GM23248 (cell line): ENCODE measurements around the gene FOXF2. TPM values are rescaled to one million over a fixed set of nuclear protein-coding genes. Genes with fewer than 3 reads are reported as not detected.

ENCODE experiments used
- DNase-seq: peaks from one replicate; pipeline ENCODE4 v3.0.0-alpha.2; 2015
- H2AFZ ChIP-seq: fragments of 200-600 bp; sonication (generic); 2 replicates; pipeline ENCODE4 v1.6.1; 2016; ENCODE audit warnings: antibody characterized with exemption
- H3F3A ChIP-seq: fragments of 200-600 bp; sonication (generic); 2 replicates; pipeline ENCODE4 v1.6.1; 2016; ENCODE audit warnings: mild to moderate bottlenecking, antibody characterized with exemption, mixed run types; ENCODE audit not compliant: insufficient read depth
- H3K27ac ChIP-seq: fragments of 200-600 bp; sonication (generic); 2 replicates; pipeline ENCODE4 v1.5.1; 2016; ENCODE audit warnings: mild to moderate bottlenecking
- H3K27me3 ChIP-seq: fragments of 200-600 bp; sonication (generic); replicated peaks from 2 replicates; pipeline ENCODE4 v1.6.1; 2016; ENCODE audit warnings: mild to moderate bottlenecking; ENCODE audit not compliant: insufficient read depth
- H3K36me3 ChIP-seq: fragments of 200-600 bp; sonication (generic); 2 replicates; pipeline ENCODE4 v1.6.1; 2016; ENCODE audit warnings: low read depth, mild to moderate bottlenecking
- H3K4me1 ChIP-seq: fragments of 200-600 bp; sonication (generic); 2 replicates; pipeline ENCODE4 v1.6.1; 2016; ENCODE audit warnings: mild to moderate bottlenecking; ENCODE audit not compliant: insufficient read depth
- H3K4me2 ChIP-seq: fragments of 200-600 bp; sonication (generic); one replicate; pipeline ENCODE4 v1.6.1; 2016; ENCODE audit warnings: mild to moderate bottlenecking; ENCODE audit not compliant: unreplicated experiment
- H3K4me3 ChIP-seq: fragments of 200-600 bp; sonication (generic); 2 replicates; pipeline ENCODE4 v1.5.1; 2016; ENCODE audit warnings: mild to moderate bottlenecking
- H3K79me2 ChIP-seq: fragments of 200-600 bp; sonication (generic); 2 replicates; pipeline ENCODE4 v1.6.1; 2016; ENCODE audit warnings: mild to moderate bottlenecking; ENCODE audit not compliant: insufficient read depth
- H3K9ac ChIP-seq: fragments of 200-600 bp; sonication (generic); 2 replicates; pipeline ENCODE4 v1.6.1; 2016; ENCODE audit warnings: mild to moderate bottlenecking
- H3K9me2 ChIP-seq: fragments of 200-600 bp; sonication (generic); 2 replicates; pipeline ENCODE4 v1.6.1; 2016; ENCODE audit warnings: mixed run types, mild to moderate bottlenecking, moderate library complexity; ENCODE audit not compliant: insufficient read depth
- H3K9me3 ChIP-seq: fragments of 200-600 bp; sonication (generic); one replicate; pipeline ENCODE4 v1.6.1; 2017; ENCODE audit warnings: low read depth
- H4K20me1 ChIP-seq: fragments of 200-600 bp; sonication (generic); 2 replicates; pipeline ENCODE4 v1.6.0; 2016; ENCODE audit not compliant: insufficient read depth
- EZH2 ChIP-seq: fragments of 200-600 bp; sonication (generic); IDR thresholded peaks from 2 replicates; pipeline ENCODE4 v1.6.1; 2018; ENCODE audit warnings: antibody characterized with exemption, mild to moderate bottlenecking; ENCODE audit not compliant: insufficient read depth, poor library complexity, severe bottlenecking
- EZH2phosphoT487 ChIP-seq: fragments of 200-600 bp; sonication (generic); IDR thresholded peaks from 2 replicates; pipeline ENCODE4 v1.6.1; 2018; ENCODE audit warnings: antibody characterized with exemption, moderate library complexity, mild to moderate bottlenecking, low read depth; ENCODE audit not compliant: insufficient read depth
- WGBS, 2 experiments: methylation state at CpG; one replicate each; pipeline ENCODE4 v1.1.6; 2015 to 2017; ENCODE audit warnings: low lambda C conversion rate in 2 of 2, low coverage in 1 of 2; ENCODE audit errors: missing lambda C conversion rate in 2 of 2; 5-methylcytosine and 5-hydroxymethylcytosine counted together
- in situ Hi-C: fragments of 300-500 bp; cut with MboI; formaldehyde crosslinking; loops from 2 replicates; pipeline ENCODE4 v1.15.0; 2020
- polyA plus RNA-seq: library from polyadenylated mRNA; unstranded; fragments of >200 nt; fragmentation: Nextera tagmentation; extraction: Ambion mirVana; gene quantifications from 2 replicates; pipeline ENCODE4 v1.2.1, GENCODE V29; 2016
- total RNA-seq: library from RNA; depleted of rRNA; stranded (reverse); fragments of >200 nt; shearing (Covaris generic); gene quantifications from 2 replicates; pipeline ENCODE4 v1.2.3, GENCODE V29; 2014

Gene FOXF2
- total and polyA plus RNA-seq, 2 experiments from 2014 or later = 2.7 to 8.3 TPM

DNA sequence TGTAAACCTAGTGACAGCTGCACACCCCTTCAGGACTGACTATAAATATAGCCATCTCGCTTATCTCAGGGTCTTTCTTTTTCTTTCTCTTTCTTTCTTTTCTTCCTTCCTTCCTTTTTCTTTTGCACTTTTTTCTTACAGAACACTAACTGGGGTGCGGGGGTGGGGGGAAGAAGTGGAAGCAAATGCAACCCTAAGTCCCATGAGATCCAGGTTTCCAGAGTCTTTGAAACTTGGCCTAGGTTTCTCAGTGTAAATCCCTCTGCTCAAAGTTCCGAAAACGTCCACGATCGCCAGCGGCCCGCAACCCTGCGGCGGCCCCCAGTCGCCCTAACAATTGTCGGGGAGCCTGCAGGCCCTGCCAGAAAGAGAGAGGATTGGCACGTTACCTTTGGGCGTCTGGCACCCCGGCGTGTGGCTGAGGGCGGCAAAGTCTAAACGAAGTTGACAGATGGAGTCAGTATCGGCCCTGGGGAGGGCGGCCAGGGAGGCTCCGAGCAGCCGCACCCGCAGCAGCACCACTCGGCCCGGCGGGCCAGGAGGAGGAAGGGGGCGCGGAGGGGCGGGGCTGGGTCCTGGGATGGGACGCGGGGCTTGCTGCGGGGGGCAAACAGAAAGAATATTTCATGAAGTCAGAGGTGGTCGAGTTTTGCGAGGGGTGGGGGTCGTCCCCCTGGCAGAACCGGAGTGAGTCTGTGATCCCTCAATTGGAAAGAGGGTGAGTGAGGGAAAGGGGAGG lies 577 bp upstream of the FOXF2 start:
- no peak for DNase-seq
- in situ Hi-C loops = loop anchor here (25.0 kb wide), 1 partner anchor 476 kb away; no protein-coding TSS in a partner anchor
- peaks cover 23% of the 10 kb centered on the region for H3K79me2 ChIP-seq

GRCh38 chr6:1390133-1390945 lies 963 bp downstream of the FOXF2 start:
- peak; percentile 82 for DNase-seq
- Histone ChIP-seq H2AFZ (peak overlapping the region; percentile 85), H3K36me3 (no peaks in the 10 kb centered on the region; the same call in 1 of the 2 replicates), H3K27ac (peak overlapping the region; percentile 44), H3K27me3 (no peaks in the 10 kb centered on the region), H3K4me3 (peak overlapping the region; percentile 78), H3K9ac (peak overlapping the region; percentile 81), H4K20me1 (no peaks in the 10 kb centered on the region), H3F3A (no peaks in the 10 kb centered on the region), H3K79me2 (peaks cover 23% of the 10 kb centered on the region), H3K9me3 (no peaks in the 10 kb centered on the region), H3K4me1 (no peaks in the 10 kb centered on the region), H3K4me2 (peak overlapping the region; percentile 82), H3K9me2 (no peaks in the 10 kb centered on the region)
- TF ChIP-seq EZH2phosphoT487 (no peak), EZH2 (no peak)
- WGBS, 2 experiments = 1 to 3% methylated on average over 66 to 70 of the region's 106 CpGs
- in situ Hi-C loops = loop anchor here (25.0 kb wide), 1 partner anchor 478 kb away; no protein-coding TSS in a partner anchor

More for the DNA sequence above, 577 bp upstream of the FOXF2 start:
- Histone ChIP-seq H3F3A (no peaks in the 10 kb centered on the region), H3K9ac (0 out of 2 replicates have a peak overlapping the region, but pooled peaks have one; percentile 23), H3K4me2 (peak overlapping the region; percentile 62), H2AFZ (peak overlapping the region; percentile 78), H3K27me3 (0 out of 2 replicates have a peak, but pooled peaks cover under 1% of the 10 kb centered on the region), H3K27ac (no peak overlapping the region), H3K36me3 (no peaks in the 10 kb centered on the region), H3K9me2 (no peaks in the 10 kb centered on the region), H3K4me1 (no peaks in the 10 kb centered on the region), H3K9me3 (no peaks in the 10 kb centered on the region), H3K4me3 (peak overlapping the region; percentile 78), H4K20me1 (no peaks in the 10 kb centered on the region)
- no peak for TF ChIP-seq EZH2phosphoT487
- TF ChIP-seq EZH2 = no peak
- 49 to 56% methylated on average over 25 to 36 of the region's 36 CpGs for WGBS, 2 experiments

GRCh38 chr6:1390946-1391799 lies 1.8 kb downstream of the FOXF2 start:
- H3K9ac ChIP-seq = peak overlapping the region; percentile 81
- no peak for TF ChIP-seq EZH2phosphoT487
- TF ChIP-seq EZH2 = no peak
- 52 to 61% methylated on average over 30 of the region's 30 CpGs for WGBS, 2 experiments
- no peaks in the 10 kb centered on the region for H3K27me3 ChIP-seq
- H3K79me2 ChIP-seq = peaks cover 23% of the 10 kb centered on the region
- 0 out of 2 replicates have a peak, but pooled peaks cover 1% of the 10 kb centered on the region for H3F3A ChIP-seq
- H3K4me2 ChIP-seq = peak overlapping the region; percentile 82
- H3K9me3 ChIP-seq = no peaks in the 10 kb centered on the region
- DNase-seq = peak; percentile 63
- peak overlapping the region; percentile 85; the same call in 1 of the 2 replicates for H2AFZ ChIP-seq
- no peaks in the 10 kb centered on the region for H4K20me1 ChIP-seq
- no peaks in the 10 kb centered on the region for H3K9me2 ChIP-seq
- H3K27ac ChIP-seq = no peak overlapping the region
- in situ Hi-C loops = loop anchor here (25.0 kb wide), 1 partner anchor 479 kb away; no protein-coding TSS in a partner anchor
- no peaks in the 10 kb centered on the region; the same call in 1 of the 2 replicates for H3K36me3 ChIP-seq
- no peaks in the 10 kb centered on the region for H3K4me1 ChIP-seq
- H3K4me3 ChIP-seq = peak overlapping the region; percentile 78
